ENCODE data around the gene RHEB.

RHEB gene

DNA sequence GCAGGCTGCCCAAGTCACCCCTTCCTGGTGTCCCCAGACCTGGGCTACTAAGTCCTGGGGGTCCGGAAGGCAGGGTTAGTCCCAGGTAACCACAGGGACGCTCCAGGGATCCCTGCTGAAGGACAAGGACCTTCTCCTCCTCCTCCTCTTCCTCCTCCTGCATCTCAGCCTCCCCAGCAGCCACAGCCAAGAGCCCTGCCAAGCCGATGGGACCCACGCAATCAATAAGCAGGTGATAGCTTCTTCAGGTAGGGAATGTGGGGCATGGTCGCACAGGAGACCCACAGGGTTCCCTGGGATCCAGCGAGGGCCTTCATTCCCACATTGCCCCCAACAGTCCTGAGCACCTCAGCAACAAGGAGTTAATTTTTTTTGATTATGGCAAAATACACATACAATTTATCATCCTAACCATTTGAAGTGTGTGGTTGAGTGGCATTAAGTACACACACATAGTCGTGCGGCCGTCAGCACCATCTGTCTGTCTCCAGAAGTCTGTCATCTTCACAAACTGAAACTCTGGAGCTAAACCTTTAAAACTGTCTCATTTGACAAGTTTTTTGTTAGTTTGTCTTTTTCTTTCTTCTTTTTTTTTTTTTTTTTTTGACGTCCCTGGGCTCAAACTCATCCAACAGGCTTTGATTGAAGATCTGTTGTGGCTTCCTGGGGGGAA lies 91.9 kb downstream of the RHEB start:
- Histone ChIP-seq H3K36me3 (ENCODE audit: control insufficient read depth in 1 of 2, insufficient read depth in 2 of 2, low read length in 2 of 2) (no peaks in the 10 kb centered on the region), H3K27ac (ENCODE audit: low read depth, low read length) (peak overlapping the region; percentile 35), H3K4me3 (ENCODE audit: low read depth in 1 of 2, low read length in 2 of 2) (no peak overlapping the region), H3K9me3 (ENCODE audit: control insufficient read depth in 1 of 2, low read length in 2 of 2) (no peaks in the 10 kb centered on the region), H3K9ac (ENCODE audit: low read depth in 1 of 2, low read length in 2 of 2) (no peak overlapping the region), H3K27me3 (ENCODE audit: control insufficient read depth in 1 of 2, insufficient read depth in 2 of 2, low read length in 2 of 2) (no peaks in the 10 kb centered on the region), H3K4me1 (ENCODE audit: control insufficient read depth in 1 of 2, insufficient read depth in 2 of 2, low read length in 2 of 2) (peaks cover 14 to 28% of the 10 kb centered on the region in 2 donors)

- Histone ChIP-seq H3K9me3 (ENCODE audit: control insufficient read depth in 1 of 2, low read length in 2 of 2) (no peaks in the 10 kb centered on the region), H3K36me3 (ENCODE audit: control insufficient read depth in 1 of 2, insufficient read depth in 2 of 2, low read length in 2 of 2) (no peaks in the 10 kb centered on the region), H3K27ac (ENCODE audit: low read depth, low read length) (peak overlapping the region; percentile 45), H3K27me3 (ENCODE audit: control insufficient read depth in 1 of 2, insufficient read depth in 2 of 2, low read length in 2 of 2) (no peaks in the 10 kb centered on the region), H3K9ac (ENCODE audit: low read depth in 1 of 2, low read length in 2 of 2) (no peak overlapping the region), H3K4me3 (ENCODE audit: low read depth in 1 of 2, low read length in 2 of 2) (no peak overlapping the region), H3K4me1 (ENCODE audit: control insufficient read depth in 1 of 2, insufficient read depth in 2 of 2, low read length in 2 of 2) (peaks cover 14 to 25% of the 10 kb centered on the region in 2 donors)
Measured at GRCh38 chr7:151426904-151427704, 92.6 kb downstream of the RHEB start.

DNA sequence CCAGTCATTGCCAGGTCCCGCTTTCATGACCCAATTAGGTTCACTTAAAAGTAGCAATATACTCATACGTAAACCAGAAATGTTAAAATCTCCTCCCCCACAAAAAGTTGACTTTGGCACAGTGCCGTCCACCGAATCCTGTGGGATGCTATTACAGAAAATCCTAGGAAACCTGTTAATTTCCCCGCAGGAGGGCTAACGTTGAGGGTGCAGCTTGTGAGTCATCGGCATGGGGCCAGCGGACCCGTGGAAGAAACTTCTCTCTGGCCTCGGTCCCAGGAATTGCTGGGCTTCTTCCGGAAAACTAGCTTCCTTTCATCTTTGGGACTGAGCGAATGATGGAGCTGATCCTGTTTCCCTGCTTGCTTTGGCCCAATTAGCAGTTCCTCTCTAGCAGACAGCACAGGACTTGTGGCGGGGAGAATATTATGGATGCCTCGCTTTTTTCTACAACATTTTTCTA lies 93.2 kb downstream of the RHEB start:
- Histone ChIP-seq H3K36me3 (ENCODE audit: control insufficient read depth in 1 of 2, insufficient read depth in 2 of 2, low read length in 2 of 2) (no peaks in the 10 kb centered on the region), H3K9ac (ENCODE audit: low read depth in 1 of 2, low read length in 2 of 2) (no peak overlapping the region), H3K27me3 (ENCODE audit: control insufficient read depth in 1 of 2, insufficient read depth in 2 of 2, low read length in 2 of 2) (no peaks in the 10 kb centered on the region), H3K27ac (ENCODE audit: low read depth, low read length) (peak overlapping the region; percentile 45), H3K4me3 (ENCODE audit: low read depth in 1 of 2, low read length in 2 of 2) (no peak overlapping the region), H3K4me1 (ENCODE audit: control insufficient read depth in 1 of 2, insufficient read depth in 2 of 2, low read length in 2 of 2) (peaks cover 14 to 25% of the 10 kb centered on the region in 2 donors), H3K9me3 (ENCODE audit: control insufficient read depth in 1 of 2, low read length in 2 of 2) (no peaks in the 10 kb centered on the region)

DNA sequence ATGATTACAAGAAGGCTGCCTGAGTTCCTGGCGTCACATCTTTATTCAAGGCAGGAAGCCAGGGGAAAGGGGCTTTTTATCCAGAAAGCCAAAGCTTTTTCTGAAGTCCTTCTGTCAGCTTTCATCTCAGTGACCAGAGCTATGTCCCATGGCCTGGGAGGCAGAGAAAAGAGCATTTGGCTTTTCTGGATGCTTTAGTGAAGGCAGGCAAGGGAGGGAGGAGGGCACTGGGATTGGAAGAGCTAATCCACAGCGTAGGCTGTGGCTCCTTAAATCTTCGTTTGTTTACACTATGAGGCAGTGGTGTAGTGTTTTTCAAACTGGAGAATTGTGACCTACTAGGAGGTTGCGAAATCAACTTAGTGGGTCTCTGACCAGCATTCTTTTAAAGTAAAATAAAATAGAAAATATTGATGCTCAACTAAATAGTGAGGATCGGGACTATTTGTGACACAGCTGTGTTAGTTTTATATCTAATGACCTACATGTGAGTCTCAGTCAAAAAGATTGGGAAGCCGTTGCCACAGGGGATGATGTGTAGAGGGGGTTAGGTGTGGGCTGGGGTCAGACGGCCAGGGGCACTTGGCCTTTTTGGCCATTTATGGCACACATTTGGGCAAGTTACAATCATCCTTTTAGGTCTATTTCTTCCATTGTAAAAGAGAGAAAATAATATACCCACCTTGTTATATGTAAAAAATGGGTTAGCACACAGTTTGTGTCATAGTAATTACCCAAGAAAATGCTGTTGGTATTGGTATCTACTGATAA lies 93.8 kb downstream of the RHEB start:
- Histone ChIP-seq H3K9ac (ENCODE audit: low read depth in 1 of 2, low read length in 2 of 2) (no peak overlapping the region), H3K27ac (ENCODE audit: low read depth, low read length) (no peak overlapping the region), H3K27me3 (ENCODE audit: control insufficient read depth in 1 of 2, insufficient read depth in 2 of 2, low read length in 2 of 2) (no peaks in the 10 kb centered on the region), H3K4me1 (ENCODE audit: control insufficient read depth in 1 of 2, insufficient read depth in 2 of 2, low read length in 2 of 2) (peaks cover 14 to 25% of the 10 kb centered on the region in 2 donors), H3K4me3 (ENCODE audit: low read depth in 1 of 2, low read length in 2 of 2) (no peak overlapping the region), H3K36me3 (ENCODE audit: control insufficient read depth in 1 of 2, insufficient read depth in 2 of 2, low read length in 2 of 2) (no peaks in the 10 kb centered on the region), H3K9me3 (ENCODE audit: control insufficient read depth in 1 of 2, low read length in 2 of 2) (no peaks in the 10 kb centered on the region)

GRCh38 chr7:151424799-151425198 lies 94.9 kb downstream of the RHEB start:
- no peaks in the 10 kb centered on the region for H3K27me3 ChIP-seq (ENCODE audit: control insufficient read depth in 1 of 2, insufficient read depth in 2 of 2, low read length in 2 of 2)
- no peak overlapping the region for H3K27ac ChIP-seq (ENCODE audit: low read depth, low read length)
- H3K9ac ChIP-seq (ENCODE audit: low read depth in 1 of 2, low read length in 2 of 2): no peak overlapping the region

GRCh38 chr7:151423936-151424335 lies 95.8 kb downstream of the RHEB start:
- no peak overlapping the region for H3K27ac ChIP-seq (ENCODE audit: low read depth, low read length)
- peaks cover 3 to 8% of the 10 kb centered on the region in 2 donors for H3K9me3 ChIP-seq (ENCODE audit: control insufficient read depth in 1 of 2, low read length in 2 of 2)
- no peak overlapping the region for H3K4me3 ChIP-seq (ENCODE audit: low read depth in 1 of 2, low read length in 2 of 2)
- H3K36me3 ChIP-seq (ENCODE audit: control insufficient read depth in 1 of 2, insufficient read depth in 2 of 2, low read length in 2 of 2): no peaks in the 10 kb centered on the region
- peaks cover 7 to 12% of the 10 kb centered on the region in 2 donors for H3K4me1 ChIP-seq (ENCODE audit: control insufficient read depth in 1 of 2, insufficient read depth in 2 of 2, low read length in 2 of 2)
- H3K9ac ChIP-seq (ENCODE audit: low read depth in 1 of 2, low read length in 2 of 2): no peak overlapping the region
- no peaks in the 10 kb centered on the region for H3K27me3 ChIP-seq (ENCODE audit: control insufficient read depth in 1 of 2, insufficient read depth in 2 of 2, low read length in 2 of 2)

More at GRCh38 chr7:151424799-151425198, 94.9 kb downstream of the RHEB start:
- Histone ChIP-seq H3K36me3 (ENCODE audit: control insufficient read depth in 1 of 2, insufficient read depth in 2 of 2, low read length in 2 of 2) (no peaks in the 10 kb centered on the region), H3K4me3 (ENCODE audit: low read depth in 1 of 2, low read length in 2 of 2) (no peak overlapping the region), H3K9me3 (ENCODE audit: control insufficient read depth in 1 of 2, low read length in 2 of 2) (peaks cover 0 to 5% of the 10 kb centered on the region in 2 donors), H3K4me1 (ENCODE audit: control insufficient read depth in 1 of 2, insufficient read depth in 2 of 2, low read length in 2 of 2) (peaks cover 14 to 20% of the 10 kb centered on the region in 2 donors)

GRCh38 chr7:151423226-151423625 lies 96.5 kb downstream of the RHEB start:
- Histone ChIP-seq H3K9ac (ENCODE audit: low read depth in 1 of 2, low read length in 2 of 2) (no peak overlapping the region), H3K36me3 (ENCODE audit: control insufficient read depth in 1 of 2, insufficient read depth in 2 of 2, low read length in 2 of 2) (no peaks in the 10 kb centered on the region), H3K4me3 (ENCODE audit: low read depth in 1 of 2, low read length in 2 of 2) (no peak overlapping the region), H3K27me3 (ENCODE audit: control insufficient read depth in 1 of 2, insufficient read depth in 2 of 2, low read length in 2 of 2) (no peaks in the 10 kb centered on the region), H3K27ac (ENCODE audit: low read depth, low read length) (no peak overlapping the region), H3K9me3 (ENCODE audit: control insufficient read depth in 1 of 2, low read length in 2 of 2) (peaks cover 3 to 8% of the 10 kb centered on the region in 2 donors), H3K4me1 (ENCODE audit: control insufficient read depth in 1 of 2, insufficient read depth in 2 of 2, low read length in 2 of 2) (peaks cover 7 to 12% of the 10 kb centered on the region in 2 donors)

- no peaks in the 10 kb centered on the region for H3K36me3 ChIP-seq (ENCODE audit: control insufficient read depth in 1 of 2, insufficient read depth in 2 of 2, low read length in 2 of 2)
- H3K4me3 ChIP-seq (ENCODE audit: low read depth in 1 of 2, low read length in 2 of 2): no peak overlapping the region
- H3K4me1 ChIP-seq (ENCODE audit: control insufficient read depth in 1 of 2, insufficient read depth in 2 of 2, low read length in 2 of 2): peaks cover 5 to 8% of the 10 kb centered on the region in 2 donors
- no peak overlapping the region for H3K9ac ChIP-seq (ENCODE audit: low read depth in 1 of 2, low read length in 2 of 2)
- peaks cover 3 to 8% of the 10 kb centered on the region in 2 donors for H3K9me3 ChIP-seq (ENCODE audit: control insufficient read depth in 1 of 2, low read length in 2 of 2)
- no peak overlapping the region for H3K27ac ChIP-seq (ENCODE audit: low read depth, low read length)
- H3K27me3 ChIP-seq (ENCODE audit: control insufficient read depth in 1 of 2, insufficient read depth in 2 of 2, low read length in 2 of 2): no peaks in the 10 kb centered on the region
Measured at GRCh38 chr7:151422212-151422611, 97.5 kb downstream of the RHEB start.

- no peak overlapping the region for H3K4me3 ChIP-seq (ENCODE audit: low read depth in 1 of 2, low read length in 2 of 2)
- peaks cover 3 to 8% of the 10 kb centered on the region in 2 donors for H3K9me3 ChIP-seq (ENCODE audit: control insufficient read depth in 1 of 2, low read length in 2 of 2)
- H3K36me3 ChIP-seq (ENCODE audit: control insufficient read depth in 1 of 2, insufficient read depth in 2 of 2, low read length in 2 of 2): no peaks in the 10 kb centered on the region
- no peak overlapping the region for H3K9ac ChIP-seq (ENCODE audit: low read depth in 1 of 2, low read length in 2 of 2)
- H3K27me3 ChIP-seq (ENCODE audit: control insufficient read depth in 1 of 2, insufficient read depth in 2 of 2, low read length in 2 of 2): peaks cover 5% of the 10 kb centered on the region in 2 donors
- H3K27ac ChIP-seq (ENCODE audit: low read depth, low read length): no peak overlapping the region
- no peaks in the 10 kb centered on the region for H3K4me1 ChIP-seq (ENCODE audit: control insufficient read depth in 1 of 2, insufficient read depth in 2 of 2, low read length in 2 of 2)
Measured at GRCh38 chr7:151420144-151420543, 99.6 kb downstream of the RHEB start.

GRCh38 chr7:151416941-151417315 lies 102.8 kb downstream of the RHEB start:
- Histone ChIP-seq H3K9me3 (ENCODE audit: control insufficient read depth in 1 of 2, low read length in 2 of 2) (peaks cover 3 to 8% of the 10 kb centered on the region in 2 donors), H3K9ac (ENCODE audit: low read depth in 1 of 2, low read length in 2 of 2) (no peak overlapping the region), H3K36me3 (ENCODE audit: control insufficient read depth in 1 of 2, insufficient read depth in 2 of 2, low read length in 2 of 2) (no peaks in the 10 kb centered on the region), H3K27me3 (ENCODE audit: control insufficient read depth in 1 of 2, insufficient read depth in 2 of 2, low read length in 2 of 2) (peaks cover 5 to 12% of the 10 kb centered on the region in 2 donors), H3K27ac (ENCODE audit: low read depth, low read length) (no peak overlapping the region), H3K4me1 (ENCODE audit: control insufficient read depth in 1 of 2, insufficient read depth in 2 of 2, low read length in 2 of 2) (no peaks in the 10 kb centered on the region), H3K4me3 (ENCODE audit: low read depth in 1 of 2, low read length in 2 of 2) (no peak overlapping the region)

All from duodenal mucosa (tissue), 2 donors.